ENCODE results near the gene PAK4. TPM values are rescaled to one million over a fixed set of nuclear protein-coding genes. Genes with fewer than 3 reads are reported as not detected.

Gene PAK4
- total and polyA plus RNA-seq, 8 donors = 4.2 to 80.4 (median 24.4) TPM

DNA sequence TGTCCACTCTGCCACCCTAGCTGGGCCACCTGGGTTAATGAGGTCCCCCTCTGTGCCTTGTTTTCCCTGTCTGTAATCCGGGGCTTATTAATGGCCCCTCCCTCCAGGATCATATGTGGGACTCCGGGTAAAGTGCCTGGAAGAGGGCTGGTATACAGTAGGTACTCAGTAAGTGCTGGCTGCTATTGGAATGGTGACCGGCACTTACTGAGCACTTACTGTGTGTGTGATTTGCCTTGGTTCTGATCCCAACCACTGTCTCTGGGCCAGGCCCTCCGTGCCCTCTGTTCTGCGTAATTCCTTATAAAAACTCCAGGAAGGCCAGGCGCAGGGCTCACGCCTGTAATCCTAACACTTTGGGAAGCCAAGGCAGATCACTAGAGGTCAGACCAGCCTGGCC lies 40.3 kb downstream of the PAK4 start:
- no peaks in the 10 kb centered on the region for H3K9me3 ChIP-seq
- intact Hi-C loops (cut with DNase I; ENCODE audit: low total_unique reads) = no loop called here
- TF ChIP-seq POLR2AphosphoS5 (IDR thresholded peaks at IDR 0.05) (no peak), POLR2A (IDR thresholded peaks at IDR 0.05) (no peak), EP300 (IDR thresholded peaks at IDR 0.05) (no peak)
- TF ChIP-seq, protein P1, sequence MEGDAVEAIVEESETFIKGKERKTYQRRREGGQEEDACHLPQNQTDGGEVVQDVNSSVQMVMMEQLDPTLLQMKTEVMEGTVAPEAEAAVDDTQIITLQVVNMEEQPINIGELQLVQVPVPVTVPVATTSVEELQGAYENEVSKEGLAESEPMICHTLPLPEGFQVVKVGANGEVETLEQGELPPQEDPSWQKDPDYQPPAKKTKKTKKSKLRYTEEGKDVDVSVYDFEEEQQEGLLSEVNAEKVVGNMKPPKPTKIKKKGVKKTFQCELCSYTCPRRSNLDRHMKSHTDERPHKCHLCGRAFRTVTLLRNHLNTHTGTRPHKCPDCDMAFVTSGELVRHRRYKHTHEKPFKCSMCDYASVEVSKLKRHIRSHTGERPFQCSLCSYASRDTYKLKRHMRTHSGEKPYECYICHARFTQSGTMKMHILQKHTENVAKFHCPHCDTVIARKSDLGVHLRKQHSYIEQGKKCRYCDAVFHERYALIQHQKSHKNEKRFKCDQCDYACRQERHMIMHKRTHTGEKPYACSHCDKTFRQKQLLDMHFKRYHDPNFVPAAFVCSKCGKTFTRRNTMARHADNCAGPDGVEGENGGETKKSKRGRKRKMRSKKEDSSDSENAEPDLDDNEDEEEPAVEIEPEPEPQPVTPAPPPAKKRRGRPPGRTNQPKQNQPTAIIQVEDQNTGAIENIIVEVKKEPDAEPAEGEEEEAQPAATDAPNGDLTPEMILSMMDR (IDR thresholded peaks at IDR 0.05) = no peak
- no peak overlapping the region for H3K4me3 ChIP-seq
- H3K27me3 ChIP-seq = no peaks in the 10 kb centered on the region
- H3K27ac ChIP-seq = peak overlapping the region in 1 of 5 donors; percentile 61
- peaks cover 27 to 72% (median 60%) of the 10 kb centered on the region in 4 donors for H3K4me1 ChIP-seq
- WGBS, 5 donors = 90 to 95% (median 95%) methylated on average over 7 of the region's 7 CpGs
- DNase-seq = no peak
- H3K36me3 ChIP-seq = peaks cover 11 to 25% (median 18%) of the 10 kb centered on the region in 4 donors

DNA sequence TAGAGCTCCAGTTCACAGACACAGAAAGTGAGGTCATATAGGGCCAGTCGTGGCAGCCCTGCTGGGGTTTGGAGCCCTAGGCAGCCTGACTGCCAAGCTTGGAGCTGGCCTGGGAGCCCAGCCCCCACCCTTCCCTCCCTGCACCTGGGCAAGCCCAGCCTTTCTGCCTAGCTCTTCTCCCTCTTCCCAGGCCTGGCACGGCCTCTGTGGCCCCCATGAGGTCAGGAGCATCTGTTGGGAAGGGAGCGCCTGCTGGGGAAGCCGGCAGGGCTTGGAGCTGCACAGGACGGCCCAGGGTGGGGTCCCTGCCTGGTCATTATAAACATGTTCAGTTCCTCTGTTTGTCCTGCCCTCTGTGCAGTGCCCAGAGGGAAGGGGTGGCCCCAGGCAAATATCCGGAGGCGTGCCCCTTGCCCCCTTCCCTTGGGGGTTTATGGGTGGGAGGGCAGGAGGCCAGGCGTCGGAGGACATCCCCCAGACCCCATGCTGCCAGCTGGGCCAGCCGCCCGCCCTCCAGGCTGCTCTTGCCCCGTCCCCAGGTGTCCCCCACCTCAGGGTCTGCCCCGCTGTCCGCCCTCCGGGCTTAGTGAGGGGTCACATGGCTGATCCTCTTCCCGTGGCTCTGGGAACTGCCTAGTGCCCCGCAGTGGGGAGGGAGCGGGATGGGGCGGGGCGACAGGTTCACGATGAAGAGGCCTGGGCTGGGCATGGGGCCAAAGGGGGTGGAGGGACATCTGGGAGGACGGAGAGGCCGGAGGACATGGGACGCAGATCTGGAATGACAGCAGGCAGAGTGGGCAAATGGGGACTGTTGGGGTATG lies 41.2 kb downstream of the PAK4 start:
- TF ChIP-seq, protein P1 (IDR thresholded peaks at IDR 0.05) = no peak
- TF ChIP-seq EP300 (IDR thresholded peaks at IDR 0.05) (no peak), POLR2AphosphoS5 (IDR thresholded peaks at IDR 0.05) (no peak), POLR2A (IDR thresholded peaks at IDR 0.05) (no peak)
- intact Hi-C loops (cut with DNase I; ENCODE audit: low total_unique reads) = no loop called here
- H3K4me1 ChIP-seq = peaks cover 21 to 68% (median 52%) of the 10 kb centered on the region in 4 donors
- H3K4me3 ChIP-seq = peak overlapping the region in 1 of 4 donors; percentile 26
- 21 to 48% (median 34%) methylated on average over 15 to 24 of the region's 24 CpGs for WGBS, 5 donors
- H3K27me3 ChIP-seq = no peaks in the 10 kb centered on the region
- no peaks in the 10 kb centered on the region for H3K9me3 ChIP-seq
- peak; percentile 87 to 92 for DNase-seq
- peak overlapping the region; percentile 47 to 62 (median 59) for H3K27ac ChIP-seq
- H3K36me3 ChIP-seq = peaks cover 17 to 35% (median 27%) of the 10 kb centered on the region in 4 donors

DNA sequence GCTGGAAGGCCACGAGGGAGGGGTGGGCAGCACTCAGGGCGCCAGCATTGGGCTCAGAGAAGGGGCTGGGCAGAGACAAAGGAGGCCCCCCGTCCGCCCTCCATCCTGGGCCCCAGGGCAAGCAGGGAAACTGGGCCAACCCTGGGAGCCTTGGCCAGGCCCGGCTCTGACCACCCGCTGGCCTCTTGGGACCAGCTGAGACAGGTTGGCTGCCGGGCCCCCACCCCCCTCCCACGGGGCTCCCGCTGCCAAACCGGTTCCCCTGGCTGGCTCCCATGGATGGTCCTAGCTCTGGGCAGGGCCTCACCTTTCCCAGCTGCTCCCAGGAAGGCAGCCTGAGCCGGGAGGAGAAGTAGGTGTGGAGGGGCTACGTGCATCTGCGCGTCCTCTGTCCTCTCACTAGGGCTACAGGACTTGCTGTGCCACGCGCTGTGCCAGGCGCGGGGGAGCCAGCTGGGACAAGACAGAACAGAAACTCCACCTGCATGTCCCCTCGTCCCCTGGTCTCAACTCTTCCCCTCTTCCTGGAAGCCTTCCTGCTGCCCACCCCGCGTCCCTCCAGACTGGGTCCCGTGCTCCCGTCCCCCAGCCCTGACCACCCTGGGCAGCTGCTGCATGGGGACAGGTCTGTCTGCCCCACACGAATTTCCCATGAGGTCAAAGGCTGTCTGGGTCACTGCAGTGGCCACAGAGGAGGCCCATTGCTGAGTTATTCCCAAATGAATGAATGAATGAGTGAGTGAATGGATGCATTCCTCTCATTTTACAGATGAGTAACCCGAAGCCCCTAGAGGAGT lies 42.1 kb downstream of the PAK4 start:
- peaks cover 21 to 43% (median 36%) of the 10 kb centered on the region in 4 donors for H3K36me3 ChIP-seq
- H3K27me3 ChIP-seq = no peaks in the 10 kb centered on the region
- peak overlapping the region in 1 of 4 donors; percentile 26 for H3K4me3 ChIP-seq
- H3K27ac ChIP-seq = peak overlapping the region; percentile 47 to 62 (median 59)
- peak; percentile 87 to 93 for DNase-seq
- H3K4me1 ChIP-seq = peaks cover 21 to 62% (median 45%) of the 10 kb centered on the region in 4 donors
- no peak for TF ChIP-seq POLR2A (IDR thresholded peaks at IDR 0.05)
- no peak for TF ChIP-seq POLR2AphosphoS5 (IDR thresholded peaks at IDR 0.05)
- TF ChIP-seq EP300 (IDR thresholded peaks at IDR 0.05) = no peak
- TF ChIP-seq, protein P1 (IDR thresholded peaks at IDR 0.05) = no peak
- WGBS, 5 donors = 40 to 62% (median 52%) methylated on average over 18 to 25 of the region's 25 CpGs
- intact Hi-C loops (cut with DNase I; ENCODE audit: low total_unique reads) = no loop called here
- H3K9me3 ChIP-seq = no peaks in the 10 kb centered on the region
